Measurements from ENCODE around the gene KRTAP5-6. TPM values are rescaled to one million over a fixed set of nuclear protein-coding genes. Genes with fewer than 3 reads are reported as not detected.

Gene KRTAP5-6
- total RNA-seq, 3 donors from 2014 or later, result not detected

- Histone ChIP-seq H3K36me3 (no peaks in the 10 kb centered on the region), H3K27ac (no peak overlapping the region), H3K9me3 (no peaks in the 10 kb centered on the region), H3K27me3 (peaks cover 0 to 45% of the 10 kb centered on the region in 2 donors), H3K4me1 (peaks cover 0 to 7% of the 10 kb centered on the region in 2 donors), H3K4me3 (no peak overlapping the region)
- no peak for TF ChIP-seq CTCF (IDR thresholded peaks at IDR 0.05)
- no peak for TF ChIP-seq POLR2A (IDR thresholded peaks at IDR 0.05)
- no peak for TF ChIP-seq POLR2AphosphoS5 (IDR thresholded peaks at IDR 0.05)
- no peak for DNase-seq (ENCODE audit: low spot score in 2 of 2)
- intact Hi-C loops (cut with DNase I; ENCODE audit: low total_unique reads), result no loop called here
These were observed 30.9 kb downstream of the KRTAP5-6 start for GRCh38 chr11:1727861-1728260.

DNA sequence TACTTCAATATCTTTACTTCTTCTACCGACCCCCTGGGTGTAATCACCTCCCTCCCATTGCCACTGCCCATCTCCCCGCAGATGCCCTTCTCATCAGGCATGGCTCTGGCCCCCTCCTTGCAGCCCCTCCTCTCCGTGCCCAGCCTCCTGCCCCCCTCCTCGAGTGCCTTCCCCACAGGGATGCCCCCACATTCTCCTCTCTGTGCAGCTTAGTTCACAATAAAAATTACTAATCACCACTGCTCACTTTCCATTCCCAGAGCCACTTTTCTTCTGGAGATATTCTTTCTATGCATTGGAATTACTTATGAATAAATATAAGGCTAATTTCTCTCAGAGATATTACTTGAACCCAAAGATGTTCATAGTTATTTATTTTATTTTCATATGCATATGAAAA lies 31.3 kb downstream of the KRTAP5-6 start:
- H3K27me3 ChIP-seq, result peaks cover 0 to 49% of the 10 kb centered on the region in 2 donors
- H3K4me1 ChIP-seq, result peaks cover 0 to 7% of the 10 kb centered on the region in 2 donors
- intact Hi-C loops (cut with DNase I; ENCODE audit: low total_unique reads), result no loop called here
- no peak for DNase-seq (ENCODE audit: low spot score in 2 of 2)
- H3K4me3 ChIP-seq, result no peak overlapping the region
- H3K9me3 ChIP-seq, result no peaks in the 10 kb centered on the region
- H3K27ac ChIP-seq, result no peak overlapping the region
- no peak for TF ChIP-seq CTCF (IDR thresholded peaks at IDR 0.05)
- no peaks in the 10 kb centered on the region for H3K36me3 ChIP-seq

DNA sequence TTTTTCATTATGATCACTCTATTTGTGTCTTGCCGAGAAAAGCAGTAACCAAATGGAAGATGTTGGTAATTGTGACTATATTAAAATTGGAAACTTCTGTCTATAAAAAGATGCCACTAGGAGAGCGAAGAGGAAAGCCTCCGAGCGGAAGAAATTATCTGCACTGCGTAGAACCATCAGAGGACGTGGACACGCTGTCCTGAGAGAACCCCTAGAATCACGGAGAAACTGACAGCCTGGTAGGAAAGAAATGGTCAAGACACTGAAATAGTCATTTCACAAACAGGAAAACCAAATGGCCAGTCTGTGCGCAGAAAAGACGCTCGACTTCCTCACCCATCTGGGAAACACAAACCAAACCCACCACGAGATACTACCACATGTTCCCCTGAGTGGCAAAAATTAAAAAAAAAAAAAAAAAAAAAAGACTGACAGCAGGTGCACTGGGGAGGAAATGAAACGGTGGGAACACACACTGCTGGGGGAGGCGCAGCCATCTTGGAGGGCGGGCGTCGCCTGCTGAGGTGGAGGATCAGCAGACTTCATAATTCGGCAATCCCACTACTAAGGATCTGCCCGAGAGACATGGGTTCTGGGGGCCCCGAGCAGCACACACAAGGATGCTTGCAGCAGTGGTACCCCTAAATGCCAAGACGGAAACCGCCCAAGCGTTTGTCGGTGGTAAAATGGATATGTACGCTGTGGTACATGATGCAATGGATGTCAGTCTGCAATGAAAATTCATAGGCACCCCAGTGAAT lies 32.1 kb downstream of the KRTAP5-6 start:
- peaks cover 0 to 57% of the 10 kb centered on the region in 2 donors for H3K27me3 ChIP-seq
- intact Hi-C loops (cut with DNase I; ENCODE audit: low total_unique reads), result no loop called here
- H3K4me1 ChIP-seq, result peaks cover 0 to 7% of the 10 kb centered on the region in 2 donors
- H3K9me3 ChIP-seq, result no peaks in the 10 kb centered on the region
- no peaks in the 10 kb centered on the region for H3K36me3 ChIP-seq
- TF ChIP-seq CTCF (IDR thresholded peaks at IDR 0.05) (no peak), POLR2A (IDR thresholded peaks at IDR 0.05) (no peak), POLR2AphosphoS5 (IDR thresholded peaks at IDR 0.05) (no peak)
- H3K4me3 ChIP-seq, result no peak overlapping the region
- no peak for DNase-seq (ENCODE audit: low spot score in 2 of 2)
- no peak overlapping the region for H3K27ac ChIP-seq

DNA sequence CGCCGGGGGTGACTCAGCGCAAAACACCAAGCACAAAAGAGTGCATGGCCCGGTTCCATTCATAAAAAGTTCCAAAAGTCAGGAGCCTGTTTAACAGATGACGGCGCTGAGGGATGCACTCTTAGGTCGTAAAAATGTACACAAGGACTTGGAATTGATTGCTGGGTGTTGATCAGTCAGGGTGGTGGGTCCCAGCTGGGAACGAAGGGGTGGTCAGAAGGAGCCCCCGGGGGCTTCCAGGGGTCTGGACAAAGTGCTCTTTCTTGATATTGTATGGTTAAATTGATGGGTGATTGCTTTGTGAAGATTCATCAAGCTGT lies 32.7 kb downstream of the KRTAP5-6 start:
- Histone ChIP-seq H3K27me3 (peaks cover 0 to 63% of the 10 kb centered on the region in 2 donors), H3K9me3 (no peaks in the 10 kb centered on the region), H3K4me3 (no peak overlapping the region), H3K27ac (no peak overlapping the region), H3K4me1 (peaks cover 0 to 7% of the 10 kb centered on the region in 2 donors), H3K36me3 (no peaks in the 10 kb centered on the region)
- intact Hi-C loops (cut with DNase I; ENCODE audit: low total_unique reads), result no loop called here
- no peak for DNase-seq (ENCODE audit: low spot score in 2 of 2)
- no peak for TF ChIP-seq POLR2AphosphoS5 (IDR thresholded peaks at IDR 0.05)
- TF ChIP-seq CTCF (IDR thresholded peaks at IDR 0.05), result no peak
- TF ChIP-seq POLR2A (IDR thresholded peaks at IDR 0.05), result no peak

GRCh38 chr11:1730059-1730629 lies 33.1 kb downstream of the KRTAP5-6 start:
- Histone ChIP-seq H3K9me3 (no peaks in the 10 kb centered on the region), H3K4me1 (peaks cover 0 to 7% of the 10 kb centered on the region in 2 donors), H3K27me3 (peaks cover 0 to 67% of the 10 kb centered on the region in 2 donors), H3K4me3 (no peak overlapping the region), H3K27ac (no peak overlapping the region), H3K36me3 (no peaks in the 10 kb centered on the region)
- no peak for DNase-seq (ENCODE audit: low spot score in 2 of 2)
- TF ChIP-seq POLR2A (IDR thresholded peaks at IDR 0.05) (no peak), CTCF (IDR thresholded peaks at IDR 0.05) (no peak), POLR2AphosphoS5 (IDR thresholded peaks at IDR 0.05) (no peak)
- intact Hi-C loops (cut with DNase I; ENCODE audit: low total_unique reads), result no loop called here
